Pancreas (tissue), 10 donors: ENCODE data around the gene REELD1. TPM values are rescaled to one million over a fixed set of nuclear protein-coding genes. Genes with fewer than 3 reads are reported as not detected.

Experiments used
- ATAC-seq, 4 donors: fragments of 200-7000 bp; cut with Tn5 transposase; one replicate each; pipeline versions ENCODE4 v1.8.0 to v1.9.1; 2020; ENCODE audit warnings: mild to moderate bottlenecking in 4 of 4, moderate library complexity in 4 of 4
- DNase-seq, 6 donors: peaks; one replicate each; pipeline ENCODE4 v3.0.0-alpha.2; 2020
- FAIRE-seq: peaks from 2 replicates; lab custom pipeline; 2012; peaks lifted over from hg19 to GRCh38; lab: Jason Lieb, UNC
- H3K27ac ChIP-seq, 4 donors: fragments of 200-600 bp; sonication (generic); 1 replicate in 3 of 4; 2 replicates in 1 of 4; pipeline versions ENCODE4 v1.5.0 to v1.8.0; 2020
- H3K27me3 ChIP-seq, 4 donors: fragments of 200-600 bp; one replicate each; pipeline ENCODE4 v1.8.0; 2021
- H3K36me3 ChIP-seq, 3 donors: fragments of 200-600 bp; sonication (generic) in 1 of 3; one replicate each; pipeline versions ENCODE4 v1.5.0 to v1.8.0; 2020 to 2021
- H3K4me1 ChIP-seq, 3 donors: fragments of 200-600 bp; one replicate each; pipeline ENCODE4 v1.8.0; 2021
- H3K4me3 ChIP-seq, 4 donors: fragments of 200-600 bp; sonication (generic) in 2 of 4; one replicate each; pipeline versions ENCODE4 v1.5.0 to v1.8.0; 2020 to 2021
- H3K9me3 ChIP-seq, 4 donors: fragments of 200-600 bp; one replicate each; pipeline ENCODE4 v1.8.0; 2021
- WGBS, 2 donors: extraction: QIAGEN DNeasy Blood & Tissue Kit; methylation state at CpG; one replicate each; pipeline ENCODE4 v1.1.7; 2013; 5-methylcytosine and 5-hydroxymethylcytosine counted together
- intact Hi-C, 3 donors: fragments of 100-400 bp; cut with DNase I; formaldehyde crosslinking; loops; one replicate each; pipeline versions ENCODE4 v1.11.1 to v1.14.2; 2022
- polyA plus RNA-seq, 2 donors: library from polyadenylated mRNA; stranded (reverse); fragments of 200-250 nt; gene quantifications; one replicate each; pipeline ENCODE4 v1.2.3, GENCODE V29; 2013
- total RNA-seq, 6 donors: library from RNA; stranded (reverse); fragmentation: NEBNext Ultra II Directional in 4 of 6; extraction: Animal tissue kit (Norgen Biotek cat#: 25700) in 4 of 6; gene quantifications; one replicate each; pipeline versions ENCODE4 v1.2.1 to v1.2.4, GENCODE V29; 2021 to 2023
- TF ChIP-seq, protein P1 (sequence below), 4 donors: fragments of 200-600 bp; sonication (generic) in 3 of 4; IDR thresholded peaks; one replicate each; pipeline versions ENCODE4 v1.5.0 to v1.8.0; 2021; ENCODE audit warnings: antibody characterized with exemption in 4 of 4
- donor health status: healthy with polysubstance abuse.
- donor health status: DM: no; HTN: no; CAD: no; lungs with moderate emphysema.
- donor health status: DM: no; HTN: no; CAD: no.
- donor health status: control.
- donor health status: control.
- donor health status: Bipolar disorder and iron deficiency.
- donor health status: DM: yes; HTN: yes; CAD: no.
- donor health status: DM: no; HTN: no; CAD: no.
- donor health status: DM: no; HTN: no; CAD: no.
- donor health status: DM: yes; HTN: yes; CAD: no.

REELD1 gene
- total RNA-seq (under 1 TPM in 5 of 6 donors, not detected in 1; 0.09 to 0.47 (median 0.14) TPM), polyA plus RNA-seq (1 to 10 TPM in 1 of 2 donors, under 1 TPM in 1; 0.76 to 3.4 TPM)

DNA sequence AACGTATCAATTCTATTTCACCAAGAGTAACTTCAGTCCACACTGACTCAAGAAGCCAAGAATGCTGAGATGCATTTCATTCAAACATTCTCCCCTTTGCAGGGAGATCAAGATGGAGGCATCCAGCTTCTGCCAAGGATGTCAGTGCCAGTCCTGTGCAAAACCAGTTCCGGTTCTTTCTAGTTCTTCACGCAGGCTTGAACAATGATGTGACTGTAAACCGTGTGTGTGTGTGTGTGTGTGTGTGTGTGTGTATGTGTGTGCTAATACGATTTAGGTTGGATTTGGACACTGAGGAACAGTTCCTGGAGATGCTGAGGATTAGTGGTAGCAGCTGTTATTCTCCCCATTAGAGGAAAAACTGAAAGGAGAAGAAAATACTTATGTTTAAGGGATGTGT is at the start of gene REELD1:
TSS of gene REELD1 (plus strand) at position 301 of the 400 bp plus-strand sequence. CDS start 2,415 bp downstream, outside the sequence.
- H3K4me1 ChIP-seq = no peaks in the 10 kb centered on the region
- no peaks in the 10 kb centered on the region for H3K36me3 ChIP-seq
- no peaks in the 10 kb centered on the region for H3K27me3 ChIP-seq
- no peaks in the 10 kb centered on the region for H3K9me3 ChIP-seq
- DNase-seq (no peak), FAIRE-seq (no peak), ATAC-seq (no peak)
- WGBS, 2 donors = 64 to 69% methylated on average over 5 of the region's 5 CpGs
- H3K4me3 ChIP-seq = no peak within 1 kb of the TSS
- TF ChIP-seq, protein P1, sequence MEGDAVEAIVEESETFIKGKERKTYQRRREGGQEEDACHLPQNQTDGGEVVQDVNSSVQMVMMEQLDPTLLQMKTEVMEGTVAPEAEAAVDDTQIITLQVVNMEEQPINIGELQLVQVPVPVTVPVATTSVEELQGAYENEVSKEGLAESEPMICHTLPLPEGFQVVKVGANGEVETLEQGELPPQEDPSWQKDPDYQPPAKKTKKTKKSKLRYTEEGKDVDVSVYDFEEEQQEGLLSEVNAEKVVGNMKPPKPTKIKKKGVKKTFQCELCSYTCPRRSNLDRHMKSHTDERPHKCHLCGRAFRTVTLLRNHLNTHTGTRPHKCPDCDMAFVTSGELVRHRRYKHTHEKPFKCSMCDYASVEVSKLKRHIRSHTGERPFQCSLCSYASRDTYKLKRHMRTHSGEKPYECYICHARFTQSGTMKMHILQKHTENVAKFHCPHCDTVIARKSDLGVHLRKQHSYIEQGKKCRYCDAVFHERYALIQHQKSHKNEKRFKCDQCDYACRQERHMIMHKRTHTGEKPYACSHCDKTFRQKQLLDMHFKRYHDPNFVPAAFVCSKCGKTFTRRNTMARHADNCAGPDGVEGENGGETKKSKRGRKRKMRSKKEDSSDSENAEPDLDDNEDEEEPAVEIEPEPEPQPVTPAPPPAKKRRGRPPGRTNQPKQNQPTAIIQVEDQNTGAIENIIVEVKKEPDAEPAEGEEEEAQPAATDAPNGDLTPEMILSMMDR (IDR thresholded peaks at IDR 0.05) = no peak
- intact Hi-C loops = no loop called here
- no peak within 1 kb of the TSS for H3K27ac ChIP-seq

DNA sequence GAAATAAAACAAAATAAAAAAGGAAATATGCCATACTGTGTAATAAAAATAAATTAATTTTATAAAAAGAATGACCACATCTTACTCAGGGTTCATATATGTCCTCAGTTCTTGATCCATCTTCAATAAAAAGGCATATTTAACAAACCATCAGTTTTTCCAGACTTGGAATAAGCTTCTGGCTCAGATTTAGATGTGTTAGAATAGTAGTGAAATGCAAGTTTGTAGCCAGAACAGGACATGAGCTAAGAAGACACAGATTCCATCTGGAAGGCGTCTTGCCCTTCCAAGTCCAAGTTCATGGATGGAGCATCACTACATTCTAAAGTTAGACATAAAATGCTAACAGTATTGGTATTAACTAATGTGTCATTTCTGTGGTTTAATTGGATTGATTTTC is 49.1 kb upstream of the REELD1 start:
- intact Hi-C loops = no loop called here

DNA sequence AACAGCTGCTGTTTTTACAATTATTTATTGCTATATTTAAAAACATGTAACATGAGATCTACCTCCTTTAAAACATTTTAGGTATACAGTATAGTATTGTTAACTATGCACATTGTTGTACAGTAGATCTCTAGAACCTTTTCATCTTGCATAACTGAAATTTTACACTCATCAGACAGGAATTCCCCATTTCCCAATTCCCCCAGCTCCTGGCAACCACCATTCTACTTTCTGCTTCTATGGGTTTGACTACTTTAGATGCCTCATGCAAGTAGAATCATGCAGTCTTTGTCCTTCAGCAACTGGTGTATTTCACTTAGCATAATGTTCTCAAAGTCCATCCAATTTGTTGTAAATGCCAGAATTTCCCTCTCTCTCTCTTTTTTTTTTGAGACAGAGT is 48.5 kb upstream of the REELD1 start:
- H3K36me3 ChIP-seq = no peaks in the 10 kb centered on the region
- H3K27me3 ChIP-seq = no peaks in the 10 kb centered on the region
- no peak for DNase-seq
- H3K27ac ChIP-seq = no peak overlapping the region
- H3K4me3 ChIP-seq = no peak overlapping the region
- intact Hi-C loops = no loop called here
- no peaks in the 10 kb centered on the region for H3K4me1 ChIP-seq
- ATAC-seq = no peak
- no peak for FAIRE-seq
- no peaks in the 10 kb centered on the region for H3K9me3 ChIP-seq
- TF ChIP-seq, protein P1 (IDR thresholded peaks at IDR 0.05) = no peak

More for the DNA sequence above, 49.1 kb upstream of the REELD1 start:
- no peaks in the 10 kb centered on the region for H3K27me3 ChIP-seq
- no peak overlapping the region for H3K27ac ChIP-seq
- 59 to 68% methylated on average over 1 of the region's 1 CpG for WGBS, 2 donors
- no peaks in the 10 kb centered on the region for H3K4me1 ChIP-seq
- no peak for ATAC-seq
- H3K9me3 ChIP-seq = no peaks in the 10 kb centered on the region
- FAIRE-seq = no peak
- DNase-seq = no peak
- no peak overlapping the region for H3K4me3 ChIP-seq
- H3K36me3 ChIP-seq = no peaks in the 10 kb centered on the region
- TF ChIP-seq, protein P1 (IDR thresholded peaks at IDR 0.05) = no peak

DNA sequence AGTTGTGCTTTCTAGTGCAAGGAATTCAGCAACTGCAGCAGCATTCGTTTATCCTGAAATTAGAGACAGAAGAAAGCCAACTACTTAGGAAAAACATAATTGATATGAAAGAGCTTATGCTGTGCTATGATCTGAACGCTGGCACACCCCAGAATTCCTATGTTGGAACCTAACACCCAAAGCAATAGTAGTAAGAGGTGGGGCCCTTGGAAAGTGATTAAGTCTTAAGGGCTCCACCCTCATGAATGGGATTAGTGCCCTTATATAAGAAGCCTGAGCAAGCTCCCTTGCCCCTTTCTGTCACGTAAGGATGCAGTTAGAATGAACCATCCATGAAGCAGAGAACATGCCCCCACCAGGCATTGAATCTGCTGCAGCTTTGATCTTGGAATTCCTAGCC is 44.2 kb upstream of the REELD1 start:
- 73 to 81% methylated on average over 3 of the region's 3 CpGs for WGBS, 2 donors
- no peak overlapping the region for H3K4me3 ChIP-seq
- no peak for DNase-seq
- no peaks in the 10 kb centered on the region for H3K9me3 ChIP-seq
- ATAC-seq = no peak
- no peaks in the 10 kb centered on the region for H3K36me3 ChIP-seq
- intact Hi-C loops = no loop called here
- TF ChIP-seq, protein P1 (IDR thresholded peaks at IDR 0.05) = no peak
- H3K27me3 ChIP-seq = no peaks in the 10 kb centered on the region
- no peak for FAIRE-seq
- no peak overlapping the region for H3K27ac ChIP-seq
- no peaks in the 10 kb centered on the region for H3K4me1 ChIP-seq

GRCh38 chr4:146175541-146176453 is 38.5 kb upstream of the REELD1 start, which contains the start of gene LSM6:
LSM6 (plus strand) TSS chr4:146175718; CDS start chr4:146182922, 7,204 bp downstream.
- intact Hi-C loops = no loop called here
- 0% methylated on average over 75 of the region's 75 CpGs for WGBS, 2 donors
- TF ChIP-seq, protein P1 (IDR thresholded peaks at IDR 0.05) = no peak
- peak within 1 kb of the TSS; percentile 73 to 93 (median 90) for H3K27ac ChIP-seq
- H3K4me1 ChIP-seq = peaks cover 17 to 27% (median 22%) of the 10 kb centered on the region in 3 donors
- H3K36me3 ChIP-seq = no peaks in the 10 kb centered on the region
- DNase-seq = peak; percentile 78 to 93 (median 86)
- H3K9me3 ChIP-seq = no peaks in the 10 kb centered on the region
- FAIRE-seq = peak; percentile 90
- peak; percentile 96 to 98 (median 98) for ATAC-seq
- peak within 1 kb of the TSS; percentile 62 to 100 (median 86) for H3K4me3 ChIP-seq
- no peaks in the 10 kb centered on the region for H3K27me3 ChIP-seq
